ENCODE data around the gene NTN5. TPM values are rescaled to one million over a fixed set of nuclear protein-coding genes. Genes with fewer than 3 reads are reported as not detected.
"Not testable (repeated sequence)": the region's sequence is repeated elsewhere in the genome, so short reads cannot be mapped to it uniquely, and the experiment has no call there.

Gene NTN5
- total RNA-seq, 3 donors from 2014 or later, result 0.22 to 1.2 (median 0.46) TPM

DNA sequence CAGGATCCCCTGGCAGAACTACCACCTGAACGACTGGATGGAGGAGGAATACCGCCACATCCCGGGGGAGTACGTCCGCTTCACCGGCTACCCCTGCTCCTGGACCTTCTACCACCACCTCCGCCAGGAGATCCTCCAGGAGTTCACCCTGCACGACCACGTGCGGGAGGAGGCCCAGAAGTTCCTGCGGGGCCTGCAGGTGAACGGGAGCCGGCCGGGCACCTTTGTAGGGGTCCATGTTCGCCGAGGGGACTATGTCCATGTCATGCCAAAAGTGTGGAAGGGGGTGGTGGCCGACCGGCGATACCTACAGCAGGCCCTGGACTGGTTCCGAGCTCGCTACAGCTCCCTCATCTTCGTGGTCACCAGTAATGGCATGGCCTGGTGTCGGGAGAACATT, 30.5 kb upstream of the NTN5 start:
- no peaks in the 10 kb centered on the region for H3K4me1 ChIP-seq (ENCODE audit: low read depth)
- ATAC-seq, result no peak
- no peak for TF ChIP-seq CTCF (IDR thresholded peaks at IDR 0.05)
- no peaks in the 10 kb centered on the region for H3K9me3 ChIP-seq
- H3K36me3 ChIP-seq (ENCODE audit: low read depth), result no peaks in the 10 kb centered on the region
- DNase-seq, result no peak
- intact Hi-C loops (cut with DNase I, micrococcal nuclease), result no loop called here
- no peak overlapping the region for H3K4me3 ChIP-seq

GRCh38 chr19:48702701-48703100, 29.9 kb upstream of the NTN5 start:
- H3K4me1 ChIP-seq (ENCODE audit: low read depth), result no peaks in the 10 kb centered on the region
- intact Hi-C loops (cut with DNase I, micrococcal nuclease), result no loop called here
- no peak for ATAC-seq
- DNase-seq, result no peak
- no peak for TF ChIP-seq CTCF (IDR thresholded peaks at IDR 0.05)
- H3K36me3 ChIP-seq (ENCODE audit: low read depth), result no peaks in the 10 kb centered on the region
- no peak overlapping the region for H3K4me3 ChIP-seq
- no peaks in the 10 kb centered on the region for H3K9me3 ChIP-seq

DNA sequence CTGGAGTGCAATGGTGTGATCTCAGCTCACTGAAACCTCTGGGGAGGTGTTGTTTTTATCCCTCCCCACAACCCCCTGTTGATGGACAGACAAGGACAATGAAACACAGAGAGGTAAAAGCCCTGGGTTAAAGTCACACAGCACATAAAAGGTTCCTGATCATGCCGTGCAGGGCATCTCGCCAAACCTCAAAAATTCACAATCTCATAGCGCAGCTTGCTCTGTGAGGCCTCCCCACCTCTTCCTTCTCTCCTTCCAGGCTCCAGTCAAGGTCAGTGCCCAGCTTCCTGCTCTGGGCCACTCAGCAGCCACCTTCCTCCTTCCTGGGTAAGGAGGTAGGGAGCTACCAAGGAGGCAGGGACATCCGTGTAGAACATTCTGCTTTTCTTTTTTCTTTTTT, 25.2 kb upstream of the NTN5 start:
- intact Hi-C loops (cut with DNase I, micrococcal nuclease), result no loop called here
- peak; percentile 49 for ATAC-seq
- Histone ChIP-seq H3K9me3 (no peaks in the 10 kb centered on the region), H3K4me3 (no peak overlapping the region), H3K36me3 (ENCODE audit: low read depth) (no peaks in the 10 kb centered on the region), H3K4me1 (ENCODE audit: low read depth) (peaks cover 4% of the 10 kb centered on the region)
- peak in 2 of 3 donors; percentile 69 to 73 for DNase-seq
- TF ChIP-seq CTCF (IDR thresholded peaks at IDR 0.05), result no peak

DNA sequence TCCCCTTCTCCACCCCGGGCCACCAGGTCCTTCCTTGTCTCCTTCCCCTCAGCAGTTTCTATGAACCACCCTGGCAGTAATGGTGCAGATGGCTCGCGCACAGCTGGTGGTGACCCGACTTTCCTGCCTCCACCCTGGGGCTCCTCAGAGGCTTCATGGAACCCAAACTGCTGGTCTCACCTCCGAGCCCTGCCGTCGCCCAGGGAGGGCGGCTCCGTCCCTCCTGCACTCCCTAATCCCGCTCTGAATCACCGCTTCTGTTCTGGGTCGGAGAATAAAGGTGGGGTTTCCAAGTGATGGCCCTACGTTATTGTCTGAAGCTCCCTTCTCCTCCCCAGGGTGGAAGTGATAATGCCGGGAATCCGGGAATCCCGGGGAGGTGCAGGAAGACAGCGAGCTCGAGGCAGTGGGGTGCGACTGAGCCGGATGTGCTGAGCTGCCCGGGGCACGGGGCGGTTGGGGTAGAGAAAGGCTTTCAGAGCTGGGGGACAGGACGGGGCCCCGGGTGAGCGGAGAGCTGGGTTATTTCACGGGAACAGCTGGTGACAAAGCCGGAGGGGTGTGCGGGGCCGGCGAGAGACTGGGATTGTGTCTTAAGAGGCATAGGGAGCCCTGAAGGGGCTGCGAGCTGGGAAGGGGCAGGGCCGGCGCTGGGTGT, 23.7 kb upstream of the NTN5 start:
- Histone ChIP-seq H3K4me1 (ENCODE audit: low read depth) (peaks cover 4% of the 10 kb centered on the region), H3K4me3 (peak overlapping the region; percentile 42), H3K9me3 (no peaks in the 10 kb centered on the region), H3K36me3 (ENCODE audit: low read depth) (no peaks in the 10 kb centered on the region)
- no peak for TF ChIP-seq CTCF (IDR thresholded peaks at IDR 0.05)
- intact Hi-C loops (cut with DNase I, micrococcal nuclease), result no loop called here
- DNase-seq (peak; percentile 56 to 72 (median 59)), ATAC-seq (peak; percentile 49)

DNA sequence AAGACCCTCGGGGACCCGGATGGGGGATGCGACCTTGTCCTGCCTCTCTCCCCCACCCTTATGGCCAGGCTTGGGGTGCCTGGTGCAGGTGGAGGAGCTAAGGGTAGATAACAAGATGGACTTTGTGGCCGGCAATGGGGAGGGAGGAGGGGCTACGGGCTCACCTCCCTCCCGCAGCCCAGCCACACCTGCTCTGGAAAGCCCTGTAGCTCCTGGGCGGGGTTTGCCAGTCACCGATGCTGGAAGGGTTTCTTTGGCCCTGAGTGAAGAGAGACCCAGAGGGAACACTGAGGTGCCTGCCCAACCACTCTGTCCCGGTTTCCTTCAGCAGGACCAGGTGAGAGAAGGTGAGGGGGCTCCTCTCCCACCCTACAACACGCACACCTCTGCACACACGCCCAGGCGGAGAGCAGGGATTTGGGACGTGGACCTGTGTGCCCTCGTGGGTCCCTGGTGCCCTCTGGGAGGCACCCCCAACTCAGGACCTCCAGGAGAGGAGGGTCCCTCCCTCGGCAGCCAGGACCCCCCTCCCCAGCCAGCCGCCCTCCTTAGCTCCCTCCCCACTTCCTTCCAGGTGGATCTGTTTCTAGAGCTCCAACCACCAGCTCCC, 23.0 kb upstream of the NTN5 start, which contains the start of gene FUT2:
Gene FUT2, plus strand, starts transcription at position 229 of the 610 bp plus-strand sequence. CDS start 6,986 bp downstream, outside the sequence.
- H3K9me3 ChIP-seq, result no peaks in the 10 kb centered on the region
- intact Hi-C loops (cut with DNase I, micrococcal nuclease), result no loop called here
- H3K36me3 ChIP-seq (ENCODE audit: low read depth), result no peaks in the 10 kb centered on the region
- DNase-seq (peak; percentile 88 to 90 (median 89)), ATAC-seq (peak; percentile 88)
- peaks cover 4% of the 10 kb centered on the region for H3K4me1 ChIP-seq (ENCODE audit: low read depth)
- peak within 1 kb of the TSS; percentile 42 for H3K4me3 ChIP-seq
- TF ChIP-seq CTCF (IDR thresholded peaks at IDR 0.05), result no peak

- H3K36me3 ChIP-seq (ENCODE audit: low read depth); ATAC-seq; H3K9me3 ChIP-seq; H3K4me3 ChIP-seq; H3K4me1 ChIP-seq (ENCODE audit: low read depth); intact Hi-C loops (cut with DNase I, micrococcal nuclease); DNase-seq: not testable (repeated sequence)
These were observed 20.8 kb upstream of the NTN5 start for GRCh38 chr19:48693629-48694028.

All from mucosa of descending colon (tissue), 3 donors.